Right cardiac atrium (tissue), 5 donors: Measurements from ENCODE around the gene ZMIZ2. TPM values are rescaled to one million over a fixed set of nuclear protein-coding genes. Genes with fewer than 3 reads are reported as not detected.
"Not testable (repeated sequence)": the region's sequence is repeated elsewhere in the genome, so short reads cannot be mapped to it uniquely, and the experiment has no call there.

Experiments used
- ATAC-seq, 2 donors: fragments of 200-7000 bp; cut with Tn5 transposase; one replicate each; pipeline versions ENCODE4 v1.8.0 to v1.9.1; 2020; ENCODE audit warnings: moderate library complexity in 2 of 2, mild to moderate bottlenecking in 1 of 2
- DNase-seq, 3 donors: peaks; one replicate each; pipeline ENCODE4 v3.0.0-alpha.2; 2020
- H3K27ac ChIP-seq: one replicate; pipeline ENCODE4 v1.5.1; 2013; ENCODE audit warnings: mild to moderate bottlenecking, low read length, control low read depth, moderate library complexity
- H3K27me3 ChIP-seq: one replicate; pipeline ENCODE4 v1.6.1; 2013; ENCODE audit not compliant: control insufficient read depth, insufficient read depth
- H3K4me1 ChIP-seq: one replicate; pipeline ENCODE4 v1.6.1; 2013; ENCODE audit warnings: low read length; ENCODE audit not compliant: control insufficient read depth, insufficient read depth
- H3K4me3 ChIP-seq: one replicate; pipeline ENCODE4 v1.5.1; 2013; ENCODE audit warnings: low read length, control low read depth
- H3K9me3 ChIP-seq: one replicate; pipeline ENCODE4 v1.6.1; 2013; ENCODE audit warnings: low read length; ENCODE audit not compliant: control insufficient read depth
- WGBS: extraction: QIAGEN DNeasy Blood & Tissue Kit; methylation state at CpG from one replicate; pipeline ENCODE4 v1.1.7; 2013; 5-methylcytosine and 5-hydroxymethylcytosine counted together
- intact Hi-C, 4 donors: fragments of 100-400 bp; cut with DNase I; formaldehyde crosslinking; loops; one replicate each; pipeline versions ENCODE4 v1.11.0 to v1.14.0; 2022 to 2023
- long read RNA-seq, 4 donors: library from polyadenylated mRNA; unstranded; transcript quantifications; one replicate each; pipeline ENCODE4 v2.0.0, GENCODE V29; 2020 to 2021
- polyA plus RNA-seq: library from polyadenylated mRNA; stranded (reverse); fragments of 200-250 nt; gene quantifications from one replicate; pipeline ENCODE4 v1.2.3, GENCODE V29; 2013
- total RNA-seq, 4 donors: library from RNA; stranded (reverse); fragmentation: NEBNext Ultra II Directional; extraction: Animal tissue kit (Norgen Biotek cat#: 25700); gene quantifications; one replicate each; pipeline ENCODE4 v1.2.1, GENCODE V29; 2021
- donor health status: healthy with polysubstance abuse.
- donor health status: DM: no; HTN: yes; CAD: no.
- donor health status: DM: no; HTN: no; CAD: no.
- donor health status: DM: no; HTN: yes; CAD: no; lungs with severe emphysema.
- donor health status: DM: yes; HTN: yes; CAD: no.

Gene ZMIZ2, protein sequence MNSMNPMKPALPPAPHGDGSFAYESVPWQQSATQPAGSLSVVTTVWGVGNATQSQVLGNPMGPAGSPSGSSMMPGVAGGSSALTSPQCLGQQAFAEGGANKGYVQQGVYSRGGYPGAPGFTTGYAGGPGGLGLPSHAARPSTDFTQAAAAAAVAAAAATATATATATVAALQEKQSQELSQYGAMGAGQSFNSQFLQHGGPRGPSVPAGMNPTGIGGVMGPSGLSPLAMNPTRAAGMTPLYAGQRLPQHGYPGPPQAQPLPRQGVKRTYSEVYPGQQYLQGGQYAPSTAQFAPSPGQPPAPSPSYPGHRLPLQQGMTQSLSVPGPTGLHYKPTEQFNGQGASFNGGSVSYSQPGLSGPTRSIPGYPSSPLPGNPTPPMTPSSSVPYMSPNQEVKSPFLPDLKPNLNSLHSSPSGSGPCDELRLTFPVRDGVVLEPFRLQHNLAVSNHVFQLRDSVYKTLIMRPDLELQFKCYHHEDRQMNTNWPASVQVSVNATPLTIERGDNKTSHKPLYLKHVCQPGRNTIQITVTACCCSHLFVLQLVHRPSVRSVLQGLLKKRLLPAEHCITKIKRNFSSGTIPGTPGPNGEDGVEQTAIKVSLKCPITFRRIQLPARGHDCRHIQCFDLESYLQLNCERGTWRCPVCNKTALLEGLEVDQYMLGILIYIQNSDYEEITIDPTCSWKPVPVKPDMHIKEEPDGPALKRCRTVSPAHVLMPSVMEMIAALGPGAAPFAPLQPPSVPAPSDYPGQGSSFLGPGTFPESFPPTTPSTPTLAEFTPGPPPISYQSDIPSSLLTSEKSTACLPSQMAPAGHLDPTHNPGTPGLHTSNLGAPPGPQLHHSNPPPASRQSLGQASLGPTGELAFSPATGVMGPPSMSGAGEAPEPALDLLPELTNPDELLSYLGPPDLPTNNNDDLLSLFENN
- 10 to 100 TPM; 47.4 to 61.6 (median 51.2) TPM for total RNA-seq
- 36.3 TPM for polyA plus RNA-seq
- long read RNA-seq, donor 1, partial matches to known transcripts, result 28 of 37 reads
- long read RNA-seq, donor 1, other reads (novel, unspliced or antisense), result 8 of 37 reads
- long read RNA-seq, donor 2, full-length matches to known transcripts, result 2 of 24 reads
- long read RNA-seq, donor 2, partial matches to known transcripts, result 3 of 24 reads
- long read RNA-seq, donor 2, other reads (novel, unspliced or antisense), result 19 of 24 reads
- long read RNA-seq, donor 3, partial matches to known transcripts, result 39 of 44 reads
- long read RNA-seq, donor 3, other reads (novel, unspliced or antisense), result 5 of 44 reads
- long read RNA-seq, donor 4, partial matches to known transcripts, result 6 of 25 reads
- long read RNA-seq, donor 4, other reads (novel, unspliced or antisense), result 16 of 25 reads

DNA sequence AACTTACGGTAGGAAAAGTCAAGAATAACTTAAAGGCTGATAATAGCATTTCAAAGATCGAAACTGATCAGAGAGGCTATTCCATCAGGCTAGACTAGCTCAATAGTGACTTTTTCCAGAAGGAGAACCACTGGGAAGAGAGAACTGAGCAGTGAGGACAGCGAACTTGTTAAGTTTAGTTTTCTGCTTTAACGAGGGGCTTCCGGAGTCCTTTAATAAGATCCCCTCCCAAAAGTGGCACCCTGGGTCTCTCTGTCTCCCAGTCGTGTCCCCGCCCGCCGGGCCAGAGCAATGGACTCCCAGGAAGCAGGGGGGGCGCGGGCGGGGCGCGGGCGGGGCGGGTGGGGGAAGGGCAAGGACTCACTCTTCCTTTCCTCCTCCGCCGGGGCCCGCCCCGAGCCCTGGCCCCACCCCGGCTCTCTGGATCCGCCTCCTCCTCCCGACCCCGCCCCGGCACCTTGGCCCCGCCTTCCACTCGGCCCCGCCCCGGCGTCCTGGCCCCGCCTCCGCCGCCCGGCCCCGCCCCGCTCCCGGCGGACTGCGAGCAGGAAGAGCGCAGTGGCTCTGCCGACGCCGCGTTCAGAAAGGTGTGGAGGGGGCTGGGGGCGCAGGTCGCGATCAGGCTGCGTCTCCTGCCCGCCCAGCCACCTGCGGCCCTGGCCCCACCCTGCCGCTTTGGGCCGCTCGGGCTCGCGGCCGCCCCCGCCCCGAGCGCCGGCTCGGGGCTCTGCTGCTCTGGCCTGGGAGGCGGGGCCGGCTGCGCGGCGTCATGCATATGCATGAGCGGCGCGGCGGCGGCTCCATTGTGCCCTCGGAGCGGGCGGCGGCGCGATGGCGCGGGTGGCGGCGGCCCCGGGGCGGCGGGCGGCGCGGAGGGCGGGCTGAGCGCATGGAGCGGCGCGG lies at the start of gene ZMIZ2:
TSS of gene ZMIZ2 (plus strand) at position 803 of the 903 bp plus-strand sequence. CDS start 7,403 bp downstream, outside the sequence.
- H3K9me3 ChIP-seq, result no peaks in the 10 kb centered on the region
- H3K4me3 ChIP-seq, result peak within 1 kb of the TSS; percentile 97
- H3K27ac ChIP-seq, result peak within 1 kb of the TSS; percentile 99
- peaks cover 15% of the 10 kb centered on the region for H3K4me1 ChIP-seq
- intact Hi-C loops, result no loop called here
- 1% methylated on average over 92 of the region's 92 CpGs for WGBS
- peak; percentile 93 to 98 (median 97) for DNase-seq
- H3K27me3 ChIP-seq, result no peaks in the 10 kb centered on the region
- peak; percentile 99 for ATAC-seq

DNA sequence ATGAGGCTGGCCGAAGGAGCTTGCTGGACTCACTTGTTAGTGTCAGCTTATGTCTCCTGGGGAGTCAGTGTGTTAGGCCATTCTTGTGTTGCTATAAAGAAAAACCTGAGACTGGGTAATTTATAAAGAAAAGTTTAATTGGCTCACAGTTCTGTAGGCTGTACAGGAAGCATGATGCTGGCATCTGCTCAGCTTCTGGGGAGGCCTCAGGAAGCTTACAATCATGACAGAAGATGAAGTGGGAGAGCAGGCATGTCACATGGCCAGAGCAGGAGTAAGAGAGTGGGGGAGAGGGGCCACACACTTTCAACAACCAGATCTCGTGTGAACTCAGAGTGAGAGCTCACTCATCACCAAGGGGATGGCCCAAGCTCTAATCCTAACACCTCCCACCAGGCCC lies 49.0 kb upstream of the ZMIZ2 start:
- H3K27ac ChIP-seq, intact Hi-C loops, H3K4me3 ChIP-seq, H3K9me3 ChIP-seq, ATAC-seq, H3K27me3 ChIP-seq, H3K4me1 ChIP-seq, DNase-seq: not testable (repeated sequence)
- WGBS, result 96% methylated on average over 2 of the region's 2 CpGs

DNA sequence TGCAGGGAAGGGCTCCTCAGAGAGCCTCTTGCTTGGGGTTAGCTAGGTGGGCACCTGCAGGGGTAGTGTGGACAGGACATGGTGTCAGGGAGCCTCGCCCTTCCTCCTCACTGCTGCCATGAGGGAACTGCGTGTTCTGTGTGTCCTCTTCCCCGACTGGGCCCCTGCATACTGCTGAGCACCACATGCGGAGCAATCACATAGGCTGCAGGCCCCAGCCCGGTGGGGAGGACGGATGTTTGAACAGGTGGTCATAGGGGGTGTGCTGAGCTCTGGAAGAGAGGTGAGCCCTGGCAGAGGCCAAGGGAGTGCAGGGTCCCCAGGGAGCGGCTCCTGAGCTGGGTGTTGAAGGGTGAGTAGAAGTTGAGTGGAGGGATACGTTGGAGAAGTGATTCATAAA lies 48.3 kb upstream of the ZMIZ2 start:
- no peaks in the 10 kb centered on the region for H3K4me1 ChIP-seq
- no peaks in the 10 kb centered on the region for H3K27me3 ChIP-seq
- no peaks in the 10 kb centered on the region for H3K9me3 ChIP-seq
- no peak overlapping the region for H3K27ac ChIP-seq
- no peak overlapping the region for H3K4me3 ChIP-seq
- intact Hi-C loops, result no loop called here
- DNase-seq (no peak), ATAC-seq (peak in 1 of 2 donors; percentile 11)
- WGBS, result 93% methylated on average over 8 of the region's 8 CpGs

DNA sequence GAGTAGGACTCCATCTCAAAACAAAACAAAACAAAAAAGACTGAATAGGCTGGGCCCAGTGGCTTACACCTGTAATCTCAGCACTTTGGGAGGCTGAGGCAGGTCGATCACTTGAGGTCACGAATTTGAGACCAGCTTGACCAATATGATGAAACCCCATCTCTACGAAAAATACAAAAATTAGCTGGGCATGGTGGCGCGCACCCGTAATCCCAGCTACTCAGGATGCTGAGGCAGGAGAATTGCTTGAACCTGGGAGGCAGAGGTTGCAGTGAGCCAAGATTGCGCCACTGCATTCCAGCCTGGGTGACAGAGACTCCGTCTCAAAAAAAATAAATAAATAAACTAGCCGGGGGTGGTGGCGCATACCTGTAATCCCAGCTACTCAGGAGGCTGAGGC lies 45.3 kb upstream of the ZMIZ2 start:
- H3K4me3 ChIP-seq, DNase-seq, H3K27me3 ChIP-seq, ATAC-seq, H3K9me3 ChIP-seq, H3K4me1 ChIP-seq, intact Hi-C loops, H3K27ac ChIP-seq: not testable (repeated sequence)
- WGBS, result 97% methylated on average over 10 of the region's 10 CpGs

DNA sequence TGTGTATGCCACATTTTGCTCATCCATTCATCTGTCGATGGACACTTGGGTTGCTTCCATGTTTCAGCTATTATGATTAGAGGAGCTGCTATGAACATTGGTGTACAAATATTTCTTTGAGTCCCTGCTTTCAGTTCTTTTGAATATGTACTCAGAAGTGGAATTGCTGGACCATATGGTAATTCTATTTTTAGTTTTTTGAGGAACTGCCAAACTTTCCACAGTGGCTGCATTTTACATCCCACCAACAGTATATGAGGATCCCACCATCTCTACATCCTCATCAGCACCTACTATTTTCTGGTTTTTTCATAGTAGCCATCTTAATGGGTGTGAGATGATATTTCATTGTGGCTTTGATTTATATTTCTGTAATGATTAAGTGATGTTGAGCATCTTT lies 44.7 kb upstream of the ZMIZ2 start:
- intact Hi-C loops, result no loop called here
- ATAC-seq, result no peak
- H3K4me3 ChIP-seq, result no peak overlapping the region

DNA sequence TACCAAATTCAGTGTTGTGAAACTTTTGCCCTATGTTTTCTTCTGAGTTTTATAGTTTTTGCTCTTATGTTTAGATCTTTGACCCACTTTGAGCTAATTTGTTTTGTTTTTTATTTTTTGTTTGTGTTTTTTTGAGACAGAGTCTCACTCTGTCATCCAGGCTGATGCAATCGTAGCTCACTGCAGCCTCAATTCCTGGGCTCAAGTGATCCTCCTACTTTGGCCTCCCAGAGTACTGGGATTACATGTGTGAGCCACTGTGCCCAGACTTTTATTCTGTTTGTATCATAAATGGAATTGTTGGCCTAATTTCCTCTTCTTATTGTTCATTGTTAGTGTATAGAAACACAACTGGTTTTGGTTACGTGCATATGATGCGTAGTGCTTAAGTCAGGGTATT lies 43.2 kb upstream of the ZMIZ2 start:
- no peaks in the 10 kb centered on the region for H3K4me1 ChIP-seq
- ATAC-seq (no peak), DNase-seq (no peak)
- intact Hi-C loops, result no loop called here
- WGBS, result over 99% methylated on average over 3 of the region's 3 CpGs
- no peak overlapping the region for H3K27ac ChIP-seq
- no peaks in the 10 kb centered on the region for H3K27me3 ChIP-seq
- H3K9me3 ChIP-seq, result no peaks in the 10 kb centered on the region
- H3K4me3 ChIP-seq, result no peak overlapping the region

More for the DNA sequence above, 44.7 kb upstream of the ZMIZ2 start:
- Histone ChIP-seq H3K27ac (no peak overlapping the region), H3K4me1 (no peaks in the 10 kb centered on the region), H3K27me3 (no peaks in the 10 kb centered on the region), H3K9me3 (no peaks in the 10 kb centered on the region)
- WGBS, result 52% methylated on average over 1 of the region's 1 CpG
- no peak for DNase-seq

DNA sequence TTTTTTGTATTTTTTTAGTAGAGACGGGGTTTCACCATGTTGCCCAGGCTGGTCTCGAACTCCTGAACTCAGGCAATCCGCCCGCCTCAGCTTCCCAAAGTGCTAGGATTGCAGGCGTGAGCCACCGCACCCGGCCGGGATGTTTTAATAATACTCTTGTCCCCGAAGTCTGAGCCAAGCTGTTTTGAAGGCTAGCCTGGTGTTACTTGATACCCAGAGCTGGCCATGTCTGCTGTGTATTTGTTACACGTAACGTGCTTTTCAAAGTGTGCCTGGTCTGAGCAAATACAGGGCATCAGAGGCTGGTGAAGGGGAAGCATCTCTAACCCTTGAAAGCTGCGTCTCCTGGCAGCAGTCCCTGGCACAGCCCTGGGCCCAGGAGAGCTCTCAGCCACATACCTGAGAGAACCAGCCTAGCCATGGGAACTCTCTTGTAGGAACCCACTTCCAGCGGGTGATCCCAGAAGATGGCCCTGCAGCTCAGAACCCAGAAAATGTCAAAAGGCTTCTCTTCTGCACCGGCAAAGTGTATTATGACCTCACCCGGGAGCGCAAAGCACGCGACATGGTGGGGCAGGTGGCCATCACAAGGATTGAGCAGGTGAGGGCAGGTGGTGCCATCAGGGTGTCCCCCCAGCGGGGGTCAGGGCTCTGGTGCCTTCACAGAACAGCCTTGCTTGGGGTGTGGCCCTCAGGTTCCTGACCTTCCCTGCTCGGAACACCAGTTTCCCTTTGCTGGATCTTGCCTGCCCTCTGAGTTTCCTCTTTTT lies 41.7 kb upstream of the ZMIZ2 start:
- WGBS, result 84% methylated on average over 20 of the region's 20 CpGs
- DNase-seq (no peak), ATAC-seq (peak in 1 of 2 donors; percentile 20)
- Histone ChIP-seq H3K4me3 (no peak overlapping the region), H3K27me3 (no peaks in the 10 kb centered on the region), H3K9me3 (no peaks in the 10 kb centered on the region), H3K4me1 (no peaks in the 10 kb centered on the region), H3K27ac (no peak overlapping the region)
- intact Hi-C loops, result no loop called here

DNA sequence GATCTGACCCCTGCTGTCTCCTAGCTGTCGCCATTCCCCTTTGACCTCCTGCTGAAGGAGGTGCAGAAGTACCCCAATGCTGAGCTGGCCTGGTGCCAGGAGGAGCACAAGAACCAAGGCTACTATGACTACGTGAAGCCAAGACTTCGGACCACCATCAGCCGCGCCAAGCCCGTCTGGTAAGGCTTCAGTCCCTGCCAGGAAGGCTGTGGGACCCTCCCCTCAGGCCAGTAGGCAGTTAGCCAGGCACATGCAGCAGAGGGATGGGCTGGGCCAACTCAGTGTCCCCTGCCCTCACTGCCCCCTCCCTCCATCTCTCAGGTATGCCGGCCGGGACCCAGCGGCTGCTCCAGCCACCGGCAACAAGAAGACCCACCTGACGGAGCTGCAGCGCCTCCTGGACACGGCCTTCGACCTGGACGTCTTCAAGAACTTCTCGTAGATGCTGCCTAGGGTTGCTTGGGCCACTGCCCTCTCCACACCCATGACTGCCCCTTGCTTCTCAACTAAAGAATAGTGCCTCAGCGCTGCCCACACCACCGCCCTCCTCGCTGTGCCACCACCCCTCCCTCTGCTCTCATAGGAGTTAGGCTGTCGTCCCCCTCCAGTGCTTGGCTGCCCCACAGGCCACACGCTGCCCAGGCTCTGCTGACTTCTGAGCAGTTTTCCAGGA lies 41.0 kb upstream of the ZMIZ2 start:
- Histone ChIP-seq H3K9me3 (no peaks in the 10 kb centered on the region), H3K27ac (no peak overlapping the region), H3K4me1 (peaks cover 3% of the 10 kb centered on the region), H3K27me3 (no peaks in the 10 kb centered on the region), H3K4me3 (no peak overlapping the region)
- ATAC-seq, result peak in 1 of 2 donors; percentile 6
- DNase-seq, result peak in 1 of 3 donors; percentile 63
- intact Hi-C loops, result no loop called here
- 92% methylated on average over 21 of the region's 21 CpGs for WGBS
